HG02938 (cell line): ENCODE results near the gene CLDN24.

Experiments
- ATAC-seq: cut with Tn5 transposase; IDR thresholded peaks from one replicate; pipeline ENCODE4 v1.9.1; 2021; ENCODE audit warnings: mild to moderate bottlenecking, moderate library complexity; ENCODE audit not compliant: unreplicated experiment

CLDN24 gene

DNA sequence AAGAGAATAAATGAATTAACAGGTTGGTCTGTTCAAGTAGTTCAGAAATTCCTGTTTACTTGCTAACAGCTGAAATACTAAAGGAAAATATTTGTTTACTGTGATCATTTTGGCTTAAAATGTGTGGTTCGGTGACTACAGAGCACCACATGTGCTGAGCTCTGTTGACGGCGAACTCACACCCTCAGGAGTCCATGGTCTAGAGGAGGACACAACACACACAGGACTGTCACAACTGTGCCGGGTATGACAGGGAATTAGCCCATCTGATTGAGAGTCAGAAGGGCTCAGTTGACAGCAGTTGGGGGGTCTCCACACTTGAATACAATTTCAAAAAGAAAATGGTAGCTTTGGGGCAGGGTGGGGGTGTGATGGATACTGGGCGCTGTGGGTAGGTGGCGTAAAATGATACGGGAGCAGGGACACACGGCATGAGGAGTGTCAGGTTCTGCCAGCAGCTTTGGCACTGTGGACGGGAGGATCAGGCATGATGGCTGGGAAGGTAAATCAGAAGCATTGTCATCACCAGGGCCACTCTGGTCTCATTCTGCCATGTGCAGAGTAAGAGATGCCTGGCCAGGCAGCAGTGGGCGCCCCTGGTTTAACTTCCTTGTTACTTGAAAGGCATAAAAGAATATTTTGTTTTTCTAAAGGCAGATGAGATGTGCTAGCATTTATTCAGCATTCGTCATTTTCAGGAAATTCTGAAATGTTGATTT lies 35.5 kb downstream of the CLDN24 start:
- peak; percentile 22 for ATAC-seq

DNA sequence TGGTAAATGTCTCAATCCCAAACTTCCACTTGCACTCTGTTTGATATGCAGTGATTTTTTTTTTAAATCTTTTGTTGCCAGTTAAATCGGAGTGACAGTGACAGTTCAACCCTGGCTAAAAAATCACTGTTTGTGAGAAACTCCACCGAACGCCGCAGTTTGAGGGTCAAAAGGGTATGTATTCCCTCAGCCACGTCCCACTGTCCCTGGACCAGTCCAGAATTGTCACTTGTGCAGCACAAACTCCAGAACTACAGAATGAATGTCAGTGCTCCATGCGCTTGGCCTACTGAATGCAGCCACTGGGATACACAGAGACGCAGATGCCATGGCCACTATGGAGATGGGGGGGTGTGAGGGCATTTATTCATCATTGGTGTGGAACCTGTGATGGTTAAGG lies 36.3 kb downstream of the CLDN24 start:
- ATAC-seq: no peak

DNA sequence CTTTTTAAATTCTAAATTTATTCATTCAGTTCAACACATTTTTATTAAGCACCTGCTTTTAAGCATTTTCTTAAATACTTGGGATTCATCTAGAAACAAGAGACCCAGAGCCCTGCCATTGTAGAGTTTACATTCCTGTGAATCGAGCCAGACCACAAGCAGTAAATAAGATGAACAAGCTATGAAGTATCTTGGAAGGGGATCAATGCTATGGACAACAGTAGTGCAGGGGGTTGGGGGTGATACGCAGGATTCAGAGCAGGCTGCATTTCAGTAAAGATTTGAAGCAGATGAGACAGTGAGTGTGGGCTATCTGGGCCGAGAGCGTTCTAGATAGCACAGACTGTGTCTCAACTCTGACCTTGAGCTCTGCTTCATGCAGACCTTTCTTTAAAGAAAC lies 37.3 kb downstream of the CLDN24 start:
- no peak for ATAC-seq

DNA sequence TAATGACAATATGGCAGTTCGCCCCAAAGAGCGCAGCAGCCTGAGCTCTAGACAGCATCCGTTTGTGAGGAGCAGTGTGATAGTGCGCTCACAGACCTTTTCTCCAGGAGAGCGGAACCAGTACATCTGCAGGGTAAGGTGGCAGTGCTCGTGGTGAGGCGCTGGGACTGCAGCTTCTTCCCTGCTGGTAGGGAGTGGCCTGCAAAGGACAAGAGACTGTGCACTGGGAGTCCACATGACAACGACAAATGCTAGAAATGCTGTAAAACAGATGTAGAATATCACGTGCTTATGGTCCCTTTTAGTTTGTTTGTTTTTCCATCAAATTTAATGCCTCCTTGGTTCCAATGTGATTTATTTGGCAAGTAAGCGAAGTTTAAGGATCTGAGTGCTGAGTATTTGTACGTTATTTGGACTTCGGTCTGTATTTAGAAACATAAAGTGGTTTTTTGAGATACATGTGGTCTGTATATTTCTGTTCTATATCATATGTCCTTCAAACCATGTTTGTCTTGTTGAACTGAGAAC lies 37.9 kb downstream of the CLDN24 start:
- no peak for ATAC-seq

DNA sequence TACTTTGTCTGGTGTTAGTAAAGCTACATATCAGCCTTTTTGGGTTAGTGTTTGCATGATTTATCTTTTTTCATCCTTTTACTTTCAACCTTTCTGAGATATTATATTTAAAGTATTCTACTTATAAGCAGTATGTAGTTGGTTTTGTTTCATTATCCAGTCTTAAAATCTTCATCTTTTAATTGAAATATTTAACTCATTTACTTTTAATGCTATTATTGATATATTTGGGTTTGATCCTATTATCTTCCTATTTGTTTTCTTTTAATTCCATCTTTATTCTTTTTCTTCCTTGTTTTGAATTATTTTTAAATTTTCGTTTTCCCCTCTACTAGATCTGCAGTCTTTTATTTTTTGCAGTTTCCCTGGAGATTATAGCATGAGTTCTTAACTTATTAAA lies 46.1 kb downstream of the CLDN24 start:
- ATAC-seq: no peak

DNA sequence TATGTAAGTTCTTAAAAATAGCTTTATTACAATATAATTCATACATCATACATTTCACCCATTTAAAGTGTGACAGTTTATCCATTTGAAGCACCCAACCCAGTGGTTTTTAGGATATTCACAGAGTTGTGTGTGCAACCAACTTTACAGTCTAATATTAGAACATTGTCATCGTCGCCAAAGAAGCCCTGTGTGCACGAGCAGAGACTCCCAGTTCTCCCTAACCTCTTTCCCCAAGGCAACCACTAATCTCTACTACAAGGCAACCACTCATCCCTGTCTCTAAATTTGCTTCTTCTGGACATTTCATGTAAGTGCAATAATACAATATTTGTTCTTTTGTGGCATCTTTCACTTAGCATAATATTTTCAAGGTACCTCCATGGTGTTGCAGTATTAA lies 49.8 kb downstream of the CLDN24 start:
- ATAC-seq: no peak
